OCI-LY1 (cell line): Measurements from ENCODE around the gene PABPN1L.

Source experiments
- CTCF ChIP-seq: fragments of 200-600 bp; sonication (generic), shearing (Covaris generic); IDR thresholded peaks from 2 replicates; pipeline ENCODE4 v1.5.1; 2017; ENCODE audit warnings: mild to moderate bottlenecking, antibody characterized with exemption, low read length, moderate library complexity, mixed read lengths
- EZH2 ChIP-seq: fragments of 200-600 bp; sonication (generic), shearing (Covaris generic); IDR thresholded peaks from 2 replicates; pipeline ENCODE4 v1.8.0; 2017; ENCODE audit warnings: borderline replicate concordance, mixed run types, mild to moderate bottlenecking, antibody characterized with exemption, low read length, moderate library complexity, mixed read lengths

GRCh38 chr16:88906020-88906419, 39.6 kb upstream of the PABPN1L start:
- TF ChIP-seq CTCF (no peak), EZH2 (no peak)
